ENCODE data around the gene DLGAP4.

Gene DLGAP4

GRCh38 chr20:36274181-36274841 is 31.8 kb upstream of the DLGAP4 start:
- peak; percentile 11 to 46 for DNase-seq

- no peak for DNase-seq
Measured at GRCh38 chr20:36275011-36275410, 31.1 kb upstream of the DLGAP4 start.

- DNase-seq: no peak
Measured at GRCh38 chr20:36275441-36276189, 30.5 kb upstream of the DLGAP4 start.

- DNase-seq: no peak
Measured at GRCh38 chr20:36277546-36277945, 28.6 kb upstream of the DLGAP4 start.

GRCh38 chr20:36279362-36279761 is 26.8 kb upstream of the DLGAP4 start:
- no peak for DNase-seq

GRCh38 chr20:36279776-36280175 is 26.4 kb upstream of the DLGAP4 start:
- no peak for DNase-seq

GRCh38 chr20:36281785-36282380 is 24.3 kb upstream of the DLGAP4 start:
- DNase-seq: no peak

- DNase-seq: no peak
Measured at GRCh38 chr20:36284751-36285150, 21.4 kb upstream of the DLGAP4 start.

- no peak for DNase-seq
Measured at GRCh38 chr20:36285746-36286447, 20.2 kb upstream of the DLGAP4 start.

GRCh38 chr20:36297656-36298055 is 8.5 kb upstream of the DLGAP4 start:
- DNase-seq: no peak

GRCh38 chr20:36298061-36298460 is 8.1 kb upstream of the DLGAP4 start:
- DNase-seq: no peak

GRCh38 chr20:36298795-36299339 is 7.3 kb upstream of the DLGAP4 start:
- no peak for DNase-seq

- DNase-seq: no peak
Measured at GRCh38 chr20:36299459-36299858, 6.7 kb upstream of the DLGAP4 start.

GRCh38 chr20:36301359-36302119 is 4.6 kb upstream of the DLGAP4 start:
- no peak for DNase-seq

GRCh38 chr20:36303020-36303595 is 3.0 kb upstream of the DLGAP4 start:
- peak in 1 of 2 experiments; percentile 43 for DNase-seq

- DNase-seq: no peak
Measured at GRCh38 chr20:36303831-36304230, 2.3 kb upstream of the DLGAP4 start.

- no peak for DNase-seq
Measured at GRCh38 chr20:36304786-36305495, 1.2 kb upstream of the DLGAP4 start.

GRCh38 chr20:36306553-36307411 is 643 bp downstream of the DLGAP4 start:
- no peak for DNase-seq

GRCh38 chr20:36307412-36308325 is 1.5 kb downstream of the DLGAP4 start:
- no peak for DNase-seq

All from NCI-H524 (cell line).